ENCODE measurements around the gene MPZL2.

The MPZL2 gene

GRCh38 chr11:118240999-118241763 lies 22.9 kb downstream of the MPZL2 start:
- DNase-seq (ENCODE audit: low spot score) = peak; percentile 79
- no peak for TF ChIP-seq CTCF (conservative IDR thresholded peaks at IDR 0.05; ENCODE audit: low read depth)
- POLR2A ChIA-PET (ENCODE audit: low non-redundant PET) = interaction anchor here (0.6 kb wide), 1 partner anchor 39 kb away, joined by 3 read pairs; no protein-coding TSS in a partner anchor
- CTCF ChIA-PET = interaction anchor here (0.6 kb wide), 1 partner anchor 212 kb away, joined by 9 read pairs; no protein-coding TSS in a partner anchor
- H3K27ac ChIP-seq = no peak overlapping the region

GRCh38 chr11:118239509-118240205 lies 24.4 kb downstream of the MPZL2 start:
- POLR2A ChIA-PET (ENCODE audit: low non-redundant PET) = no interaction called here
- no peak for DNase-seq (ENCODE audit: low spot score)
- CTCF ChIA-PET = interaction anchor here (0.6 kb wide), 1 partner anchor 67 kb away, joined by 3 read pairs; no protein-coding TSS in a partner anchor
- no peak overlapping the region for H3K27ac ChIP-seq
- TF ChIP-seq CTCF (conservative IDR thresholded peaks at IDR 0.05; ENCODE audit: low read depth) = no peak

GRCh38 chr11:118238929-118239328 lies 25.2 kb downstream of the MPZL2 start:
- no peak for DNase-seq (ENCODE audit: low spot score)
- POLR2A ChIA-PET (ENCODE audit: low non-redundant PET) = no interaction called here
- CTCF ChIA-PET = interaction anchor here (0.7 kb wide), 1 partner anchor 25 kb away, joined by 5 read pairs; no protein-coding TSS in a partner anchor
- H3K27ac ChIP-seq = no peak overlapping the region
- no peak for TF ChIP-seq CTCF (conservative IDR thresholded peaks at IDR 0.05; ENCODE audit: low read depth)

GRCh38 chr11:118238421-118238820 lies 25.7 kb downstream of the MPZL2 start:
- no peak overlapping the region for H3K27ac ChIP-seq
- ChIA-PET CTCF (interaction anchor here (0.7 kb wide), 1 partner anchor 25 kb away, joined by 5 read pairs; no protein-coding TSS in a partner anchor), POLR2A (ENCODE audit: low non-redundant PET) (no interaction called here)
- TF ChIP-seq CTCF (conservative IDR thresholded peaks at IDR 0.05; ENCODE audit: low read depth) = no peak
- DNase-seq (ENCODE audit: low spot score) = no peak

GRCh38 chr11:118236170-118236569 lies 27.9 kb downstream of the MPZL2 start:
- H3K27ac ChIP-seq = no peak overlapping the region
- no peak for DNase-seq (ENCODE audit: low spot score)
- TF ChIP-seq CTCF (conservative IDR thresholded peaks at IDR 0.05; ENCODE audit: low read depth) = no peak
- ChIA-PET POLR2A (ENCODE audit: low non-redundant PET) (no interaction called here), CTCF (interaction anchor here (0.5 kb wide), 1 partner anchor 1246 kb away, joined by 3 read pairs; no protein-coding TSS in a partner anchor)

- CTCF ChIA-PET = no interaction called here
- TF ChIP-seq CTCF (conservative IDR thresholded peaks at IDR 0.05; ENCODE audit: low read depth) = no peak
- DNase-seq (ENCODE audit: low spot score) = no peak
- POLR2A ChIA-PET (ENCODE audit: low non-redundant PET) = no interaction called here
- H3K27ac ChIP-seq = no peak overlapping the region
These were observed 29.3 kb downstream of the MPZL2 start for GRCh38 chr11:118234833-118235232.
